HepG2 (cell line): Measurements from ENCODE around the gene FNDC10. TPM values are rescaled to one million over a fixed set of nuclear protein-coding genes. Genes with fewer than 3 reads are reported as not detected.

ENCODE experiments used
- ARID4A ChIP-seq: sonication (generic); formaldehyde crosslinking; IDR thresholded peaks from 2 replicates; pipeline ENCODE4 v1.5.0; 2020; ENCODE audit warnings: mild to moderate bottlenecking, missing genetic modification reagents, borderline replicate concordance
- CSRNP1 ChIP-seq: sonication (generic); formaldehyde crosslinking; IDR thresholded peaks from 2 replicates; pipeline ENCODE4 v1.8.1; 2023; ENCODE audit warnings: mild to moderate bottlenecking, missing genetic modification reagents
- GABPB1 ChIP-seq: IDR thresholded peaks from 2 replicates; pipeline ENCODE4 v1.6.1; 2016; ENCODE audit warnings: mild to moderate bottlenecking, missing genetic modification reagents, moderate library complexity, missing compliant biosample characterization
- HNRNPH1 ChIP-seq: fragments of 200-400 bp; formaldehyde crosslinking; optimal IDR thresholded peaks from 2 replicates; pipeline ENCODE3; 2017; ENCODE audit warnings: mild to moderate bottlenecking, low read depth, low read length
- MTERF4 ChIP-seq: sonication (generic); formaldehyde crosslinking; IDR thresholded peaks from 2 replicates; pipeline ENCODE4 v1.8.0; 2023; ENCODE audit warnings: mild to moderate bottlenecking, missing genetic modification reagents
- TRIM24 ChIP-seq: sonication (generic); formaldehyde crosslinking; IDR thresholded peaks from 2 replicates; pipeline ENCODE4 v1.8.0; 2022; ENCODE audit warnings: mild to moderate bottlenecking, missing genetic modification reagents
- UBTF ChIP-seq: sonication (generic); formaldehyde crosslinking; IDR thresholded peaks from 2 replicates; pipeline ENCODE4 v1.4.0; 2020; ENCODE audit warnings: mild to moderate bottlenecking, missing genetic modification reagents
- ZNF225 ChIP-seq: sonication (generic); formaldehyde crosslinking; IDR thresholded peaks from 2 replicates; pipeline ENCODE4 v1.4.0; 2020; ENCODE audit warnings: mild to moderate bottlenecking, missing genetic modification reagents
- ZNF768 ChIP-seq: sonication (generic); formaldehyde crosslinking; IDR thresholded peaks from 2 replicates; pipeline ENCODE4 v1.4.0; 2020; ENCODE audit warnings: missing genetic modification reagents
- ZNF800 ChIP-seq: sonication (generic); formaldehyde crosslinking; IDR thresholded peaks from 2 replicates; pipeline ENCODE4 v1.4.0; 2020; ENCODE audit warnings: missing genetic modification reagents
- polyA plus RNA-seq, 8 experiments: library from polyadenylated mRNA; depleted of rRNA in 3 of 8; stranded (reverse) in 7 of 8; unstranded in 1 of 8; fragments of >200 nt; fragmentation: Illumina TruSeq in 4 of 8; extraction: Trizol in 4 of 8; gene quantifications; 2 replicates each; pipeline versions ENCODE4 v1.2.1 to v1.2.3, GENCODE V29; 2011 to 2016; ENCODE audit warnings: low read depth in 4 of 8, missing spikeins in 1 of 8, mixed read lengths in 1 of 8; ENCODE audit not compliant: insufficient read depth in 1 of 8
- total RNA-seq, 5 experiments: library from RNA; depleted of rRNA; stranded (reverse); fragments of >200 nt; fragmentation: Illumina TruSeq; extraction: Trizol; gene quantifications; 2 replicates each; pipeline ENCODE4 v1.2.3, GENCODE V29; 2016; ENCODE audit warnings: low read depth in 1 of 5

The FNDC10 gene
- total and polyA plus RNA-seq, 2 of the 13 experiments (the other 11 are each of a cell fraction or from before 2014, with no cell fraction given), result 2.2 to 2.5 TPM

- TF ChIP-seq ARID4A (CRISPR knock-in tag) (peak; percentile 42; the same call in 1 of the 2 replicates), ZNF768 (CRISPR knock-in tag) (peak; percentile 26; the same call in 1 of the 2 replicates), ZNF800 (CRISPR knock-in tag) (peak; percentile 57), HNRNPH1 (no peak), GABPB1 (CRISPR knock-in tag) (0 out of 2 replicates have a peak, but pooled peaks have one; percentile 31), TRIM24 (no peak), CSRNP1 (CRISPR knock-in tag) (0 out of 2 replicates have a peak, but pooled peaks have one; percentile 41), MTERF4 (CRISPR knock-in tag) (peak; percentile 31; the same call in 1 of the 2 replicates), ZNF225 (CRISPR knock-in tag) (no peak), UBTF (CRISPR knock-in tag) (peak; percentile 49; the same call in 1 of the 2 replicates)
Observed at GRCh38 chr1:1599935-1600860, at the start of gene FNDC10 (continued).
